HG03060 (cell line): ENCODE measurements around the gene ZNF511.
A peak's percentile ranks its signal among the peaks of the same experiment; 100 is the strongest.

Experiments used
- ATAC-seq: cut with Tn5 transposase; IDR thresholded peaks from one replicate; pipeline ENCODE4 v1.9.1; 2021; ENCODE audit warnings: low read depth, moderate number of reproducible peaks; ENCODE audit not compliant: unreplicated experiment

The ZNF511 gene

GRCh38 chr10:133274751-133275683, 33.7 kb upstream of the ZNF511 start:
- ATAC-seq = peak; percentile 41

DNA sequence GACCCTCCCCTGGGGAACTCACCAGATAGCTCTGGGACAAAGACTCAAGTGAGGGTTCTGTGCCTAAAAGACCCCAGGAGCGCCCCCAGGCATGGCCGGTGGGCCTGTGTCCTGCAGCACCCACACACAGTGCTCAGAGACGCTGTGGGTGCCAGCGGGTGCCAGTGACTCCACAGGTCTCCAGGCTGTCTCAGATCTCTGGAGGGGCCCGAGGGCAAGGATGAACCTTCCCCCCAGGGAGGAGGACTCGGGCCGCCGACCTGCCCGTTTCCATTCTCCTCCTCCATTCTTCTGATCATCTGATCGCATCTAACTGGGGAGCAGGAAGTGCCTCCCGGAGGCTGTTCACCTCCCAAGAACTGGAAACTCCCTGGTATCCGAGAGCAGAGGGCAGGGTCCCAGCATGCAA, 33.0 kb upstream of the ZNF511 start:
- ATAC-seq = no peak

DNA sequence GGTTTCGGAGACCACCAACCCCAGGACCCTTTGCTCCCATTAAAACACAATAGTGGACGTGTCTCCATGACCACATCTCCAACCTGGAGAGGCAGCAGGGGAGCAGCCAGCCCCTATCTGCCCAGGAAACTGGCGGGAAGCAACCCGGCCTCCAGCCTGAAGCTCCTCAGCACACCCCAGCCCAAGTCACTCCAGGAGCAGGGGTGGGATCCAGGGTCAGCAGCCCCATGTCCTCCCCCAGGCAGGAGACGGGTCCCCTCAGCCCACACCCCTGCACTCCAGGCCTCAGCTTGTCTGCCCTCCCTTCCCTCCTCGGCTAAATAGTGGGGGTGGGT, 32.6 kb upstream of the ZNF511 start:
- ATAC-seq = no peak

GRCh38 chr10:133276435-133277201, 32.1 kb upstream of the ZNF511 start, which contains the start of gene ADAM8:
TSS of gene ADAM8 (minus strand) at chr10:133276868. CDS start at chr10:133276817, 51 bp downstream.
- ATAC-seq = no peak

GRCh38 chr10:133277277-133277992, 31.3 kb upstream of the ZNF511 start:
- ATAC-seq = no peak

DNA sequence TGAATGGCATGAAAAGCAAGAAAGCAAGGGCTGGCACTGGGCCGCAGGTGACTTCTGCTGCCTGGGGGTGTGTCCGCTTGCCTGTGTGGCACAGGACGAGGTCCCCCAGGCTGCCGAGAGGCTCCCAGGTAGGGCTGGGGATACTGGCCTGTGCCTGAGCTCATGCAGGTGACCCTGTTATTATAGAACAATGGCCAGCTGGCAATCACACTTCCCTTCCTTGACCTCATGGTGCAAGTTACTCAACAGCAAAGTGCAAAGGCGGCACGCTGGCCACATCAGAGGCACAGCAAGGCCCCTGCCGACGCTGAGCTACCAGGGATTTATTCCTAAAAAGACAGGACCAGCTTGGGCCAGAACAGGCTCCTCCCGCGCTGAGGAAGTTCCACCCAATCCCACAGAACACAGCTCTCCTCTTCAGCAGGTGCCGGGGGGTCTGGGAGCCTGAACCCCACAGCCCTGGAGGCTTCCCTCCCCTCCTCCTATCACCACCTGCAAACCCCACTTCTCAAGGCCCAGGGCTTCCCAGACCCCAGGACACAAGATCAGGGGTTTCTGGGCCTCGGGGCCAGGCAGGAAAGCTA, 30.6 kb upstream of the ZNF511 start:
- no peak for ATAC-seq

DNA sequence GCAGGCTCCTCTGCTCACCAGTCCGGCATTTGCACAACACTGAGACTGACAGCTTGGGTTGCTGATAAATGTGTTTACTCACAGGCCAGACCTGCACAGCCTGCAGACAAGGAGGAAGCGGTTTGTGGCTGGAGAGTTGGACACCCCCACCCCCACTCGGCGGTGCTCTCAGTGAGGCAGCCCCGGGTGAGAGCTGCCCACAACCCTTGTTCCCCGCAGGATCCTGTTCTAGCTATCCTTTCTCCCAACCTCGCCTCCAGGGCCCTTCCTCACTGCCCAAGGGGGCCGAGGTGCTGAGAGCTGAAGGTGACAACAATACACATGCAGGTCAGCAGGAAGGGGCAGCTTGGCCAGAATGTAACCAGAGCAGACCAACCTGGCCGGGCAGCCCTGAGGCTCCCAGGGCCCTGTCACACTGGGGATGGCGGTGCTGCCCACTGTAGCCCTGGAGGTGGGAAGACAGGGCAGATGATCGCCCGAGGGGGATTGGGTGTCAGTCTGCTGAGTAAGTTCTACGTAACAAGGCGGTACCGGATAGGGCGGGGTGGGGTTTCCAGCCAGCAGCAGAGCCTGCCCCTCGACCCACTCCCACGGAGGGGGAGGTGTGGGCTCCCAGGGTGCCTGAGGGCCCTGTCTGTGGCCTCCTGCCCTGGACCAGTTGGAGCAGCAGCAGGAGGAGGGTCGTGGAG, 30.0 kb upstream of the ZNF511 start:
- ATAC-seq = no peak

- no peak for ATAC-seq
These were observed 29.1 kb upstream of the ZNF511 start for GRCh38 chr10:133279326-133280226.

DNA sequence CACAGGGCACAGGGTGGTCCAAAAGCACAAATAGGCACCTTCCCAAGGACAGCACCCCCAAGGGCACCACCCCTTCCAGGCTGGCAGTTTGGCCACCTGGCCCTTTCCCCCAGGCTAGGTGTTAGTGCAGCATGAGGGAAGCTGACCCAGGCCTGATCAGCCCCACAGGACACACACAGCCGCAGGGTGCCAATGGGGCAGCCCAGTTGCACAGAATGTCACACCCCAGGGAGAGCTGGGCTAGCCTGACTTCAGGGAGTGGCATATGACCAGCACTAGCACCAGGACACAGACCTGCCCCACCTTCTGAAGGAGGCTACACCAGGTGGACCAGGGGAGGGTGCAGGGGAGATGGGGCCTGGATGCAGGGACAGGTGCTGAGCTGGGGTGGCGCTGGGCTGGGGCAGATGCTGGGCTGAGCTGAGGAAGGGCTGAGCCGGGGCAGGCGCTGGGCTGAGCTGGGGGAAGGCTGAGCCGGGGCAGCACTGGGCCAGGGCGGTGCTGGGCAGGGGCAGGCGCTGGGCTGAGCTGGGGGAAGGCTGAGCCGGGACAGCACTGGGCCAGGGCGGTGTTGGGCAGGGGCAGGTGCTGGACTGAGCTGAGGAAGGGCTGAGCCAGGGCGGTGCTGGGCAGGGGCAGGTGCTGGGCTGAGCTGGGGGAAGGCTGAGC, 28.2 kb upstream of the ZNF511 start:
- no peak for ATAC-seq

DNA sequence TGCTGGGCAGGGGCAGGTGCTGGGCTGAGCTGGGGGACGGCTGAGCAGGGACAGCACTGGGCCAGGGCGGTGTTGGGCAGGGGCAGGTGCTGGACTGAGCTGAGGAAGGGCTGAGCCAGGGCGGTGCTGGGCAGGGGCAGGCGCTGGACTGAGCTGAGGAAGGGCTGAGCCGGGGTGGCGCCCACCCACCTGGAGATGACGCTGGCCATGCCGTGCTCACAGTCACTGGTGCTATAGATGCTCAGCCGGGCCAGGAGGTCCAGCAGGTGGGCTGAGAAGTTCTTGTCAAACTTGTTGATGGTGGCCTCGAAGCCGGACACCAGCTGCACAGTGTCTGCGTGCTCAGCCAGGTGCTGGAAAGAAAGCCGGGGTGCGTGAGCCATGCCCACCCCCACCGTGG, 27.6 kb upstream of the ZNF511 start:
- ATAC-seq = no peak

DNA sequence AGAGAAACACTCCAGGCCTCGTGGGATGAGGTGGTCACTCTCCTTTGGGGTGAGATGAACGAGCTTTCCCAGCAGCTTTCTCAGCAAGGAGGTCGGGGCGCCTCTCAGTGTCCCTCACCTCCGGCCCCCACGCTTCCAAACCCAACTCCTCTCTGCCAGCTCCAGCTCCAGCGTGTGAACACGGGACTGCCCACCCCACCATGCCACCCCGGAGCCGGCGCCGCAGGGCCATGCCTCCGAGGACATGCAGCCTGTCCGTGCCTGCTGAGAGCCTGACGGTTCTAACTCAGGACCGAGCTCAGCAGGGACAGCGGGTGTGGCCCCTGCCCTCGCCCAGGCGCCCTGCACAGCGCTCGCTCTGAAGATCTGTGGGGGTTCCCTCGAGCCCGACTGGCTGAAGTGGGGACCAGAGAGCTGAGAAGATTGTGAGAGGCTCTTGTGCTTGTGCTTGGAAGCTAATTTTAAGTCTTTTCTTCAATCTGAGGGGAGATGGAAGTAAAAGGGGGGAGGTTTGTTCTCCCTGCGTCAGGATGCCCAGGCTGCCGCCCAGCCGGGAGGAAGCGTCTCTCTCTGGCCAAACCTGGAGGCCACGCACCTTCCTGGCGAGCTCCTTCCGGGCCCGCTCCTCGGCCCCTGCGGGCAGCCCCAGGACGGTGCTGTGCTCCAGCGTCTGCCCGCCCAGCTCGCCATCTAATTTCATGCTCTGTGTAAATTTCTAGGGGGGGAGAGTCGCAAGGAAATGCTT, 26.9 kb upstream of the ZNF511 start:
- ATAC-seq = no peak

- ATAC-seq = no peak
These were observed 25.8 kb upstream of the ZNF511 start for GRCh38 chr10:133282846-133283390.

DNA sequence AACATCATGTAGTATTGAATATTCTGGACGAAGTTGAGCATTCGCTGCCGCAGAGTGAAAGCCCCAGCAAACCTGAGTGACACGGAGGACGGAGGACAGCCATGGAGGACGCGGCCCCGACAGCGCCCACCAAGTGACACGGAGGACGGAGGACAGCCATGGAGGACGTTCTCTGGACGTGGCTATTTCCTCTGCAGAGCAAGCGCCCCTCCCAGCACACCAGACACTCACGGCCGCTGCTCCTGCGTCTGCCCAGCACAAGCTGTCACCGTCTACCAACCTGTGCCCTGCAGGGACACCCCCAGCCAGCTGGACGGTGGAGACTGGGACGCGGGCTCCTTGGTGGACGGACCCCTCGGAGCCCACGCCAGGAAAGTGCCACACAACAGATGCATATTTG, 24.8 kb upstream of the ZNF511 start:
- no peak for ATAC-seq

GRCh38 chr10:133285217-133285616, 23.5 kb upstream of the ZNF511 start:
- no peak for ATAC-seq

DNA sequence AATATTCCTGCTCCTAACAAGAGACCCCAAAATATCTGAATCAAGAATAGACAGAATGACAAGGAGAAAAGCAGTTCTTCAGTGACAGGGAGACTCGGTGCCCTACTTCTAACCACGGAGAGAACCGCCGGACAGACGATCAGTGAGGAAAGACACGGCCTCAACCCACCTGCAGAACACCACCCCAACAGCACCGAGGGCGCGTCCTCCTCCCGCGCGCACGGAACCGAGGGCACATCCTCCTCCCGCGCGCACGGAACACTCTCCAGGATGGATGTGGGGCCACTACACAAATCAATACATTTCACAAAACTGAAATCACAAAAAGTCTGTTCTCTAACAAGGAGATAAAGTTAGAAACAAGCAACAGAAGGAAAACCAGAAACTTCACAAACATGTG, 22.3 kb upstream of the ZNF511 start:
- ATAC-seq = no peak

DNA sequence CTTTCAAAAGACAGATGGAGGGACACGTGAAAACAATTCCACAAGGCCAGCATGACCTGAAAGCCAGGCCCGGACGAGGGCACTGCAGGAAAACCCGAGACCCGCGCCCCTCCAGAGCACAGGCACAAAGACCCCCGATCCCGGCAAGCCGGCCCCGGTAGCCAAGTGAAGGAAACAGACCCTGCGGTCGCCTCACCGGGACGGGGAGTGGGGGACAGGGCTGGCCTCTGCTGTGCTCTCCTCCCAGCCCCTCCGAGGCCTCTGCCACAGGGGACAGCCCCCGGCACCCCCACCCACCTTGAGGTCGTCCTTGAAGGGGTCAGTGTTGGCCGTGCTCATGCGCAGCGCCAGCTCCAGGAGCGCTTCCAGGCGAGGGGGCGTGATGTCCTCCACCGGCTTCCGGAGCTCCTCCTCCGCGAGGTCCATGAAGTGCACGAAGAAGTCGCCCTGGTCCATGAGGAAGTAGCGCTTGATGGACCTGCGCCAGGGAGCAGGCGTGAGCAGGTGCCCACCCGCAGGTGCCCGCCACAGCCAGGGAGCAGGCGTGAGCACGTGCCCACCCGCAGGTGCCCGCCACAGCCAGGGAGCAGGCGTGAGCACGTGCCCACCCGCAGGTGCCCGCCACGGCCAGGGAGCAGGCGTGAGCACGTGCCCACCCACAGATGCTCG, 20.7 kb upstream of the ZNF511 start:
- ATAC-seq = no peak

- ATAC-seq = no peak
These were observed 19.0 kb upstream of the ZNF511 start for GRCh38 chr10:133289761-133290160.
